H1 (cell line): ENCODE results near the gene GALNT15. TPM values are rescaled to one million over a fixed set of nuclear protein-coding genes. Genes with fewer than 3 reads are reported as not detected.

Experiments
- CTCF ChIA-PET: fragments of 300-600 bp; sonication (Branson Sonifier 250); formaldehyde crosslinking; loops from one replicate; lab custom pipeline; 2021; ENCODE audit not compliant: partially characterized antibody; lab: Charles Lee
- POLR2A ChIA-PET: fragments of 300-600 bp; sonication (Branson Sonifier 250); formaldehyde crosslinking; loops from one replicate; lab custom pipeline; 2021; ENCODE audit warnings: inconsistent platforms; ENCODE audit not compliant: partially characterized antibody; lab: Charles Lee
- DNase-seq, 2 experiments: peaks; one replicate each; pipeline versions ENCODE4 v3.0.0 to v3.0.0-alpha.2; 2010 to 2022; ENCODE audit warnings: low spot score in 2 of 2, low read depth in 1 of 2, mixed read lengths in 1 of 2
- FAIRE-seq: peaks from 2 replicates; lab custom pipeline; 2011; peaks lifted over from hg19 to GRCh38; lab: Jason Lieb, UNC
- H2AFZ ChIP-seq: 2 replicates; pipeline ENCODE4 v1.8.1; 2012; ENCODE audit warnings: low read length, inconsistent platforms
- H2AK5ac ChIP-seq: 2 replicates; pipeline ENCODE4 v1.6.1; 2013; ENCODE audit warnings: low read depth, low read length
- H2BK120ac ChIP-seq: replicated peaks from 2 replicates; pipeline ENCODE3; 2013; ENCODE audit warnings: low read depth, low read length, inconsistent platforms
- H2BK12ac ChIP-seq: 2 replicates; pipeline ENCODE4 v1.6.1; 2013; ENCODE audit warnings: low read depth, low read length
- H2BK15ac ChIP-seq: 2 replicates; pipeline ENCODE4 v1.6.1; 2013; ENCODE audit warnings: low read length
- H2BK20ac ChIP-seq: 2 replicates; pipeline ENCODE4 v1.6.1; 2013; ENCODE audit warnings: low read length
- H2BK5ac ChIP-seq: 2 replicates; pipeline ENCODE4 v1.6.1; 2013; ENCODE audit warnings: low read depth, low read length
- H3K14ac ChIP-seq: 2 replicates; pipeline ENCODE4 v1.6.1; 2013; ENCODE audit warnings: inconsistent platforms; ENCODE audit not compliant: insufficient read length
- H3K18ac ChIP-seq: 2 replicates; pipeline ENCODE4 v1.6.1; 2013; ENCODE audit warnings: low read length; ENCODE audit errors: extremely low read depth
- H3K23ac ChIP-seq: 2 replicates; pipeline ENCODE4 v1.6.1; 2013; ENCODE audit warnings: inconsistent platforms; ENCODE audit not compliant: insufficient read length
- H3K23me2 ChIP-seq: 2 replicates; pipeline ENCODE4 v1.6.1; 2013; ENCODE audit warnings: low read depth, low read length
- H3K27ac ChIP-seq: 2 replicates; pipeline ENCODE4 v1.6.1; 2011; ENCODE audit warnings: low read depth, low read length, inconsistent platforms
- H3K27me3 ChIP-seq, 4 experiments: replicated peaks in 1 of 4; 1 replicate in 1 of 4; 2 replicates in 3 of 4; pipeline versions ENCODE4 v1.6.1 to v1.8.1; 2011 to 2013; ENCODE audit warnings: low read length in 3 of 4, mild to moderate bottlenecking in 3 of 4, inconsistent platforms in 2 of 4, mixed read lengths in 2 of 4, moderate library complexity in 1 of 4; ENCODE audit not compliant: control insufficient read depth in 3 of 4, insufficient read depth in 3 of 4; ENCODE audit errors: extremely low read depth in 1 of 4
- H3K36me3 ChIP-seq, 4 experiments: 2 replicates each; pipeline versions ENCODE4 v1.6.1 to v1.8.1; 2011 to 2013; ENCODE audit warnings: mild to moderate bottlenecking in 4 of 4, low read length in 3 of 4, moderate library complexity in 2 of 4, control low read depth in 1 of 4, inconsistent platforms in 1 of 4; ENCODE audit not compliant: insufficient read depth in 4 of 4, control insufficient read depth in 2 of 4
- H3K4ac ChIP-seq: replicated peaks from 2 replicates; pipeline ENCODE3; 2013; ENCODE audit warnings: low read length, low read depth, mixed read lengths, inconsistent platforms; ENCODE audit not compliant: insufficient read length
- H3K4me1 ChIP-seq, 4 experiments: replicated peaks in 1 of 4; 1 replicate in 1 of 4; 2 replicates in 3 of 4; pipeline versions ENCODE4 v1.6.1 to v1.8.1; 2011 to 2013; ENCODE audit warnings: low read length in 3 of 4, inconsistent platforms in 2 of 4, mixed read lengths in 1 of 4; ENCODE audit not compliant: insufficient read depth in 4 of 4, control insufficient read depth in 3 of 4
- H3K4me2 ChIP-seq, 2 experiments: 2 replicates each; pipeline versions ENCODE4 v1.6.1 to v1.8.1; 2011 to 2013; ENCODE audit warnings: low read depth in 2 of 2, low read length in 2 of 2, control low read depth in 1 of 2, inconsistent platforms in 1 of 2, mild to moderate bottlenecking in 1 of 2; ENCODE audit not compliant: insufficient read depth in 1 of 2
- H3K4me3 ChIP-seq, 4 experiments: fragments of 200-600, 300-600 bp in 1 of 4; sonication (generic), shearing (Covaris generic), sonication (Bioruptor Twin) in 1 of 4; 2 replicates each; pipeline versions ENCODE4 v1.5.1 to v1.8.1; 2011 to 2016; ENCODE audit warnings: low read length in 4 of 4, low read depth in 3 of 4, control low read depth in 2 of 4, inconsistent platforms in 2 of 4, mild to moderate bottlenecking in 2 of 4, mixed read lengths in 1 of 4, moderate library complexity in 1 of 4; ENCODE audit not compliant: insufficient read depth in 2 of 4; ENCODE audit errors: extremely low read depth in 1 of 4
- H3K56ac ChIP-seq: replicated peaks from 2 replicates; pipeline ENCODE3; 2013; ENCODE audit warnings: low read depth, mild to moderate bottlenecking, mixed read lengths, low read length, inconsistent platforms; ENCODE audit not compliant: insufficient read length
- H3K79me1 ChIP-seq: 2 replicates; pipeline ENCODE4 v1.6.1; 2013; ENCODE audit warnings: low read depth, low read length, control low read depth
- H3K79me2 ChIP-seq, 2 experiments: 2 replicates each; pipeline versions ENCODE4 v1.6.1 to v1.8.1; 2012 to 2013; ENCODE audit warnings: low read length in 2 of 2, mild to moderate bottlenecking in 2 of 2, inconsistent platforms in 1 of 2; ENCODE audit not compliant: insufficient read depth in 2 of 2, control insufficient read depth in 1 of 2
- H3K9ac ChIP-seq, 4 experiments: replicated peaks in 1 of 4; 1 replicate in 1 of 4; 2 replicates in 3 of 4; pipeline versions ENCODE4 v1.6.1 to v1.8.1; 2011 to 2013; ENCODE audit warnings: low read depth in 3 of 4, low read length in 3 of 4, control low read depth in 2 of 4, mild to moderate bottlenecking in 2 of 4, moderate library complexity in 2 of 4, inconsistent platforms in 1 of 4; ENCODE audit errors: extremely low read depth in 1 of 4
- H3K9me3 ChIP-seq, 2 experiments: 2 replicates each; pipeline versions ENCODE4 v1.6.1 to v1.8.1; 2012 to 2013; ENCODE audit warnings: mild to moderate bottlenecking in 2 of 2, moderate library complexity in 2 of 2, control low read depth in 1 of 2, inconsistent platforms in 1 of 2, low read depth in 1 of 2, low read length in 1 of 2, mixed read lengths in 1 of 2; ENCODE audit not compliant: insufficient read depth in 2 of 2
- H4K20me1 ChIP-seq, 2 experiments: replicated peaks in 1 of 2; 2 replicates each; pipeline versions ENCODE3 to v1.8.1; 2011 to 2013; ENCODE audit warnings: inconsistent platforms in 2 of 2, low read length in 2 of 2, mild to moderate bottlenecking in 1 of 2; ENCODE audit not compliant: insufficient read depth in 2 of 2, control insufficient read depth in 1 of 2
- H4K5ac ChIP-seq: 2 replicates; pipeline ENCODE4 v1.6.1; 2013; ENCODE audit warnings: low read length, low read depth, mixed read lengths, inconsistent platforms; ENCODE audit not compliant: insufficient read length
- H4K8ac ChIP-seq: 2 replicates; pipeline ENCODE4 v1.8.0; 2013; ENCODE audit warnings: mild to moderate bottlenecking, moderate library complexity, low read length, inconsistent platforms; ENCODE audit not compliant: insufficient read depth; ENCODE audit errors: extremely low read depth
- H4K91ac ChIP-seq: replicated peaks from 2 replicates; pipeline ENCODE3; 2013; ENCODE audit warnings: low read length, mixed read lengths, inconsistent platforms; ENCODE audit not compliant: insufficient read length
- BRCA1 ChIP-seq: IDR thresholded peaks from 2 replicates; pipeline ENCODE4 v1.6.1; 2012; ENCODE audit warnings: low read depth, low read length, improper control_type of control experiment
- CBX5 ChIP-seq: fragments of 300-800, 300-1000 bp; sonication (generic); IDR thresholded peaks from 2 replicates; pipeline ENCODE4 v1.7.1; 2016; ENCODE audit warnings: antibody characterized with exemption, low read length, low read depth
- CHD2 ChIP-seq: IDR thresholded peaks from 2 replicates; pipeline ENCODE4 v1.6.1; 2012; ENCODE audit warnings: low read length, improper control_type of control experiment
- GTF2F1 ChIP-seq: IDR thresholded peaks from 2 replicates; pipeline ENCODE4 v1.6.1; 2012; ENCODE audit warnings: low read depth, low read length, improper control_type of control experiment, borderline replicate concordance
- RAD21 ChIP-seq, 2 experiments: IDR thresholded peaks in 1 of 2; conservative IDR thresholded peaks in 1 of 2; 2 replicates each; pipeline ENCODE4 v1.6.1; 2011; ENCODE audit warnings: low read depth in 2 of 2, low read length in 2 of 2, improper control_type of control experiment in 1 of 2, inconsistent platforms in 1 of 2, mild to moderate bottlenecking in 1 of 2, moderate library complexity in 1 of 2
- SIN3A ChIP-seq, 2 experiments: IDR thresholded peaks in 1 of 2; conservative IDR thresholded peaks in 1 of 2; 2 replicates each; pipeline ENCODE4 v1.6.1; 2011 to 2012; ENCODE audit warnings: low read length in 2 of 2, improper control_type of control experiment in 1 of 2, low read depth in 1 of 2, mild to moderate bottlenecking in 1 of 2
- SP2 ChIP-seq: IDR thresholded peaks from 2 replicates; pipeline ENCODE4 v1.6.1; 2012; ENCODE audit warnings: mild to moderate bottlenecking, low read length, inconsistent platforms
- SP4 ChIP-seq: IDR thresholded peaks from 2 replicates; pipeline ENCODE4 v1.6.1; 2012; ENCODE audit warnings: low read length, inconsistent platforms
- WGBS, 2 experiments: shearing (Covaris generic) in 1 of 2; methylation state at CpG; one replicate each; pipeline versions ENCODE4 v1.1.6 to v1.1.7; 2013 to 2015; ENCODE audit warnings: low lambda C conversion rate in 2 of 2, mixed read lengths in 2 of 2, inconsistent platforms in 1 of 2, low coverage in 1 of 2, missing lambda C conversion rate in 1 of 2; ENCODE audit not compliant: insufficient replicate concordance in 2 of 2, insufficient coverage in 1 of 2, insufficient read length in 1 of 2; ENCODE audit errors: extremely low coverage in 1 of 2, missing lambda C conversion rate in 1 of 2; 5-methylcytosine and 5-hydroxymethylcytosine counted together
- polyA plus RNA-seq, 7 experiments: library from polyadenylated mRNA; depleted of rRNA in 3 of 7; stranded (reverse) in 5 of 7; unstranded in 2 of 7; fragments of >200 nt in 5 of 7; fragments of 200-250 nt in 2 of 7; gene quantifications; 1 replicate in 5 of 7; 2 replicates in 1 of 7; 4 replicates in 1 of 7; pipeline versions ENCODE4 v1.2.1 to v1.2.3, GENCODE V29; 2011 to 2013; ENCODE audit warnings: missing spikeins in 2 of 7, mixed read lengths in 2 of 7
- total RNA-seq: library from RNA; stranded (reverse); fragmentation: NEBNext Ultra II Directional; extraction: Animal tissue kit (Norgen Biotek cat#: 25700); gene quantifications from 2 replicates; pipeline ENCODE4 v1.2.1, GENCODE V29; 2021

Gene GALNT15
- total and polyA plus RNA-seq, 2 of the 8 experiments (the other 6 are each of a cell fraction or from before 2014, with no cell fraction given): 0.02 TPM; not detected in 1

- Histone ChIP-seq H2AFZ (no peak overlapping the region), H3K4me2 (no peak overlapping the region), H2BK15ac (no peak overlapping the region), H3K23ac (no peak overlapping the region), H3K27ac (no peak overlapping the region), H2BK5ac (no peak overlapping the region), H2AK5ac (no peak overlapping the region), H4K8ac (no peak overlapping the region), H3K27me3 (no peaks in the 10 kb centered on the region), H2BK120ac (no peak overlapping the region), H3K9me3 (no peaks in the 10 kb centered on the region), H2BK20ac (no peak overlapping the region), H4K91ac (no peak overlapping the region), H3K4me1 (no peaks in the 10 kb centered on the region), H4K5ac (no peak overlapping the region), H3K14ac (no peak overlapping the region), H4K20me1 (no peaks in the 10 kb centered on the region), H3K36me3 (no peaks in the 10 kb centered on the region), H3K9ac (no peak overlapping the region), H3K4me3 (no peak overlapping the region), H3K23me2 (no peaks in the 10 kb centered on the region), H3K79me2 (no peaks in the 10 kb centered on the region), H3K56ac (no peak overlapping the region), H3K4ac (no peak overlapping the region), H2BK12ac (no peak overlapping the region), H3K18ac (no peak overlapping the region), H3K79me1 (no peaks in the 10 kb centered on the region)
- FAIRE-seq (no peak), DNase-seq (no peak)
- POLR2A ChIA-PET: no interaction called here
- TF ChIP-seq GTF2F1: no peak
- no peak for TF ChIP-seq BRCA1
- TF ChIP-seq SP4: no peak
- no peak for TF ChIP-seq SIN3A (conservative IDR thresholded peaks at IDR 0.05 in 1 of 2, IDR thresholded peaks at IDR 0.05 in 1 of 2; ENCODE audit: low read depth in 1 of 2, low read length in 2 of 2)
- no peak for TF ChIP-seq SP2
- no peak for TF ChIP-seq CHD2
- TF ChIP-seq CBX5: no peak
- TF ChIP-seq RAD21 (IDR thresholded peaks at IDR 0.05 in 1 of 2, conservative IDR thresholded peaks at IDR 0.05 in 1 of 2; ENCODE audit: low read depth in 2 of 2, low read length in 2 of 2): no peak
- CTCF ChIA-PET: no interaction called here
- 90% methylated on average over 4 of the region's 4 CpGs; no CpG with 5 or more reads in 1 of the 2 experiments for WGBS, 2 experiments
Measured at GRCh38 chr3:16239780-16240179, 65.3 kb downstream of the GALNT15 start.
